Measurements from ENCODE around the gene CHEK2. TPM values are rescaled to one million over a fixed set of nuclear protein-coding genes. Genes with fewer than 3 reads are reported as not detected.
"Not testable (repeated sequence)": the region's sequence is repeated elsewhere in the genome, so short reads cannot be mapped to it uniquely, and the experiment has no call there.

Gene CHEK2
- total RNA-seq, 2 donors from 2014 or later, result 2.7 to 11.3 TPM

DNA sequence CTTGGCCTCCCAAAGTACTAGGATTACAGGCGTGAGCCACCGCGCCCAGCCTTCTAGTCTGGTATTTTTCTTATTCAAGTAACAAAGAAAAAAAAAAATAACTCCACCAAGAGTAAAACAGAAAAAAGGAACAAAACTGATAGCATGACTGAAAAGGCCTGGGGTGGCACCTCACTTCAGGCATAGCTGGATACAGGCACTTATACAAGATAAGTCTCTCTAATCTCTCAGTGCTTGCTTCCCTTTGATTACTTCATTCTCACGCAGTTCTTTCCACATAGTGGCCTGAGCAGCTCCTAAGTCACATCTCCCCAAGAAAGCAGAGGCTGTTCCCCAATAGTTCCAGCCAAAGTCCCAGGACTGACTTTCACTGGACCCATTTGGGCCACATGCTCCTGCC, 58.7 kb downstream of the CHEK2 start:
- not testable (repeated sequence) for DNase-seq (ENCODE audit: low spot score); H3K9me3 ChIP-seq; H3K27me3 ChIP-seq; H3K36me3 ChIP-seq; H3K4me1 ChIP-seq; H3K27ac ChIP-seq; H3K4me3 ChIP-seq

DNA sequence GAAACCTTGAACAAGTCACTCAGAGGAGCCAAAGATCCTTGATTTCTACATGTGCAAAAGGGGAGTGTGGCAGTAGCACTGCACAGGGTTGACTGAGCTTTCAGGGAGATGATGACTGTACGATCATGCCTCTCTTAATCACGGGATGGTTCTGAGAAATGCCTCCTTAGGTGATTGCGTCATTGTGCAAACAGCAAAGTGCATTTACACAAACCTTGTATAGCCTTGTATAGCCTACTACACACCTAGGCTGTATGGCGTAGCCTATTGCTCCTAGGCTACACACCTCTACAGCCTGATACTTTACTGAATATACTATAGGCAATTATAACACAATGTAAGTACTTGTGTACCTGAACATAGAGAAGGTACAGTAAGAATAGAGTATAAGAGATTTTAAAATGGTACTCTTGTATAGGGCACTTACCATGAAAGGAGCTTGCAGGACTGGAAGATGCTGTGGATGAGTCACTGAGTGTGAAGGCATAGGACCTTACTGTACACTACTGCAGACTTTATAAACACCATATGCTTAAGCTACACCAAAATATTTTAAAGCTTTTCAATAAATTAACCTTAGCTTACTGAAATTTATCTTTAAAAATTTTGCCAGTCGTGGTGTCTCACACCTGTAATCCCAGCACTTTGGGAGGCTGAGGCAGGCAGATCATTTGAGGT, 60.7 kb downstream of the CHEK2 start:
- H3K27ac ChIP-seq; H3K4me3 ChIP-seq; H3K36me3 ChIP-seq; H3K9me3 ChIP-seq; H3K4me1 ChIP-seq; H3K27me3 ChIP-seq; DNase-seq (ENCODE audit: low spot score): not testable (repeated sequence)

DNA sequence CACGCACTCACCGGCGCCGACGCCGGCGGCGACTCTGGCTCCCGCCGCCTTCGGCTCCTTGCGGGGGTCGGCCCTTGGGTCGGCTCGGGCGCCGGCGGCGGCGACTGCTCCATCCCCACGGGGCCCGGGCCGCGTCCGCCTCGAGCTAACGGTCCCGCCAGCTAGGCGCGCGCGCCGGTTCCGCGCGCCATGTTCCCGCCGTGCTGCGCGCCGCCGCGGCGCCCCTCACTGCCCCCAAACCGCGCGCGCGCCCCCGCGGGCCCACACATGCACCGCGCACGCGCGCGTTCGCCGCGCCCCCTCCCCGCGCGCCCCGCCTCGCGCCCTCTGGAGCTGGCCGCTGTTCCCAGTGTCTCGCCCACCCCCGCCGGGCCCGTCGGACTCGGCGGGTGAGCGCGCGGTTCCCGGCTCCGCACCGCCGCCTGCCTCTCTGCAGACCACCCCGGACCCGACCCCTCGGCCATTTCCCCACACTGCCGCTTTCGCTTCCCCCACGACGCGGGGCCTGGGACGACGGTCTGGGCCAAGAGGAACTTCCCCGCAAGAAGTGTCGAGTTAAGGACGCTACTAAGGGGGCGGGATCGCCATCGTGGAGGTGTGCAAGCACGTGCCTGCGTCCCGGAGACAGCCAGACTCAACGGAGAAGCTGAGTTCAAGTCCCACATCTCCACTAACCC, 61.9 kb downstream of the CHEK2 start, which contains the start of gene TTC28:
Gene TTC28 (minus strand): TSS at position 230 of the 677 bp plus-strand sequence. CDS start 117 bp downstream, at position 113.
- peak within 1 kb of the TSS; percentile 56 to 80 for H3K27ac ChIP-seq
- DNase-seq (ENCODE audit: low spot score), result peak; percentile 74
- not testable (repeated sequence) for H3K27me3 ChIP-seq, H3K4me1 ChIP-seq, H3K9me3 ChIP-seq, H3K36me3 ChIP-seq
- H3K4me3 ChIP-seq, result peak within 1 kb of the TSS; percentile 84 to 95

DNA sequence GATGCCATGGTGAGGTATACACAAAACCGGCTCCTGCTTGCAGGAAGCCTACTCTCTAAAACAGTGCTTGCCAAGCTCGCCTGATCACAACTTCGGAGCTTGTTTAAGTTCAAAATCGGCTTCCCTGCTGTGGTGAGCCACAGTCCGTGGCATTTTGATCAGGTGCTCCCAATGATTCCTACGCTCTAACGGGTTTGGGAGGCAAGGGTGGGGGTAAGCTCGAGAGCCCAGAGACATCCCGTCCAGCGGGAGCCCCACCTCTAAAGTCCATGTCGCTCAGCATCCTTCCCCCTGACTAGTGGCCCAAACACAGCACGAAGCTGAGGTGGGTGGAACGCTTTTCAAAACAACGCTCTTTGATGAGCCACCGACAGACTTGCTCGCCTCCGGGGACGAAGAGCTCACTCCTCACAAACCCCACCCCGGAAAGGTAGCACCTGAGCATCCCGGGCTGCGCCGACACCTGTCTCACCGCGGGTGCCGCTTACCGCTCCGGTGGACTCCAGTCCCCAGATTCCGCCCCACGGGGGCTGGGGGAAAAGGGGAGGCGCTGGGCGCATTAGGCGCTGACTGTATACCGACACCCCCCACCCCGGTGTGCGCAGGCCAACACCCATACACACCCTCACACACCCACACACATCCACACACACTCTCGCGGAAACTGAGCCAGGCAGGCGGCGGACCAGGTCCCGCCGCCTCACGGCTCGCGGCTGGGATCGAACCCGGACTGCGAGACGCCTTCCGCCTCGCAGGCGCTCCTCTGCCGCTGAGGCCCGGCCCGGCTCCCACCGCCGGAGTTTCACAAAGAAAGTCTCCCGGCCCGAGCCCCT, 62.6 kb downstream of the CHEK2 start:
- H3K27me3 ChIP-seq; H3K4me1 ChIP-seq; DNase-seq (ENCODE audit: low spot score); H3K36me3 ChIP-seq; H3K9me3 ChIP-seq: not testable (repeated sequence)
- Histone ChIP-seq H3K4me3 (peak overlapping the region; percentile 84 to 95), H3K27ac (peak overlapping the region; percentile 56 to 80)

DNA sequence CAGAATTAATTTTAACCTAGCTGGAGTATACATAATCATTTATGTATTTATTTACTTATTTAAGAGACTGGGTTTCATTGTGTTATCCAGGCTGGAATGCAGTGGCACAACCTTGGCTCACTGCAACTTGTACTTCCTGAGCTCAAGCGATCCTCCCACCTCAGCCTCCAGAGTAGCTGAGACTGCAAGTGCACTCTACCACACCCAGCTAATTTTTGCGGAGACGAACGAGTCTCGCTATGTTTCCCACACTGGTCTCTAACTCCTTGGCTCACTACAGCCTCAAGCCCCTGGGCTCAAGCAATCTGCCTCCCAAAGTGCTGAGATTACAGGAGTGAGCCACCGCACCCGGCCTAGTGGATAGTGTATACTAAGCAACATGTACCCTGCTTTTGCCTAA, 63.5 kb downstream of the CHEK2 start:
- DNase-seq (ENCODE audit: low spot score), result not testable (repeated sequence)

DNA sequence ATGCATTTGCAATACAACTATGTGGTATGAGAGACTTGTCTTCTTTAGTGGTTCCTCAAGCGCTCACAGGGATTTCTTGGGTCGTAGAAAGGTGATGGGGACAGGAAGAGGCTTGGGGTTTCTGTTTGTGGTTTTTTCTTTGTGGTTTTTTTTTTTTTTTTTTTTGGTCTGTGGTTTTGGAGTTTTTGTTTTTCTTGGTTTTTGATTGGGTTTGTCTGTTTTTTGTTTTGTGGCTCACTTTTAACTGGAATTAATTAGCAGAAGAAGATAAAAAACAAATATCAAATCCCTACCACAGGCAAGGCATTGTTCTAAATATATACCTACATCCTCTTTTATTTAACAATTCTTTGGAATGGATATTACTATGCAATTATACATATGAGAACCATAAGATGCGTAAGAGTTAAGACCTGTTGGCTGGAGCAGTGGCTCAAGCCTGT, 67.5 kb downstream of the CHEK2 start:
- no peaks in the 10 kb centered on the region for H3K9me3 ChIP-seq
- H3K27ac ChIP-seq, result no peak overlapping the region
- H3K36me3 ChIP-seq, result no peaks in the 10 kb centered on the region
- no peaks in the 10 kb centered on the region for H3K27me3 ChIP-seq
- DNase-seq (ENCODE audit: low spot score), result no peak
- H3K4me3 ChIP-seq, result no peak overlapping the region
- no peaks in the 10 kb centered on the region for H3K4me1 ChIP-seq
- TF ChIP-seq, protein P1, sequence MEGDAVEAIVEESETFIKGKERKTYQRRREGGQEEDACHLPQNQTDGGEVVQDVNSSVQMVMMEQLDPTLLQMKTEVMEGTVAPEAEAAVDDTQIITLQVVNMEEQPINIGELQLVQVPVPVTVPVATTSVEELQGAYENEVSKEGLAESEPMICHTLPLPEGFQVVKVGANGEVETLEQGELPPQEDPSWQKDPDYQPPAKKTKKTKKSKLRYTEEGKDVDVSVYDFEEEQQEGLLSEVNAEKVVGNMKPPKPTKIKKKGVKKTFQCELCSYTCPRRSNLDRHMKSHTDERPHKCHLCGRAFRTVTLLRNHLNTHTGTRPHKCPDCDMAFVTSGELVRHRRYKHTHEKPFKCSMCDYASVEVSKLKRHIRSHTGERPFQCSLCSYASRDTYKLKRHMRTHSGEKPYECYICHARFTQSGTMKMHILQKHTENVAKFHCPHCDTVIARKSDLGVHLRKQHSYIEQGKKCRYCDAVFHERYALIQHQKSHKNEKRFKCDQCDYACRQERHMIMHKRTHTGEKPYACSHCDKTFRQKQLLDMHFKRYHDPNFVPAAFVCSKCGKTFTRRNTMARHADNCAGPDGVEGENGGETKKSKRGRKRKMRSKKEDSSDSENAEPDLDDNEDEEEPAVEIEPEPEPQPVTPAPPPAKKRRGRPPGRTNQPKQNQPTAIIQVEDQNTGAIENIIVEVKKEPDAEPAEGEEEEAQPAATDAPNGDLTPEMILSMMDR (IDR thresholded peaks at IDR 0.05), result no peak

More for the DNA sequence above, 63.5 kb downstream of the CHEK2 start:
- not testable (repeated sequence) for H3K27ac ChIP-seq, H3K27me3 ChIP-seq, H3K4me1 ChIP-seq, H3K36me3 ChIP-seq, H3K9me3 ChIP-seq
- peak overlapping the region in 1 of 2 donors; percentile 84 for H3K4me3 ChIP-seq

DNA sequence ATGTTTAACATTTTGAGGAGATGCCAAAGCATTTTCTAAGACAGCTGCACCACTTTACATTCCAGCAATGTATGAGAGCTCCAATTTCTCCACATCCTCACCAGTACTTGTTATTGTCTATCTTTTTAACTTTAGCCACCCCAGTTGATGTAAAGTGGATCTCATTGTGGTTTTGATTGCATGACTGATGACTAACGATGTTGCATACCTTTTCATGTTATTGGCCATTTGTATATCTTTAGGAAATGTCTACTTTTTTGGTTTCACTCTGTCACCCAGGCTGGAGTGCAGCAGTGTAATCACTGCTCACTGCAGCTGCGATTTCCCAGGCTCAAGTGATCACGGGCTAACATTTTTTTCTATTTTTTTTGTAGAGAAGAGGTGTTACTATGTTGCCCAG, 70.9 kb downstream of the CHEK2 start:
- Histone ChIP-seq H3K36me3 (no peaks in the 10 kb centered on the region), H3K27me3 (no peaks in the 10 kb centered on the region), H3K9me3 (no peaks in the 10 kb centered on the region), H3K27ac (no peak overlapping the region), H3K4me3 (no peak overlapping the region), H3K4me1 (no peaks in the 10 kb centered on the region)
- no peak for DNase-seq (ENCODE audit: low spot score)
- TF ChIP-seq, protein P1 (IDR thresholded peaks at IDR 0.05), result no peak

DNA sequence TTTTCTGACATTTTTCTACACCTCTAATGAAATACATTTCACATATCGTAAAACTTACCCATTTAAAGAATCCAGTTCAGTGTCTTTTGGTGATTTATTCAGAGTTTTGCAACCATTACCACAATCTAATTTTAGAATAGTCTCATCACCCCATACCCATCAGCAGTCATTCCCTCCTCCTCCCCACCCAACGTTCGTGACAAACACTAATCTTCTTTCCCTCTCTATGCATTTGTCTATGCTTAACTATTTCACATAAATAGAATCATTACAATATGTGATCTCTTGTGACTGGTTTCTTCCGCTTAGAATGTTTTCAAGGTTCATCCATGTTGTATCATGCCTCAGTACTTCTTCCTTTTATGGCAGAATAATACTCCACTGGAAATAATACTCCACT, 71.5 kb downstream of the CHEK2 start:
- DNase-seq (ENCODE audit: low spot score), result no peak
- Histone ChIP-seq H3K4me1 (no peaks in the 10 kb centered on the region), H3K27ac (no peak overlapping the region), H3K4me3 (no peak overlapping the region), H3K9me3 (no peaks in the 10 kb centered on the region), H3K27me3 (no peaks in the 10 kb centered on the region), H3K36me3 (no peaks in the 10 kb centered on the region)
- TF ChIP-seq, protein P1 (IDR thresholded peaks at IDR 0.05), result no peak
